ENCODE data around the gene PKP1.

PKP1 gene

DNA sequence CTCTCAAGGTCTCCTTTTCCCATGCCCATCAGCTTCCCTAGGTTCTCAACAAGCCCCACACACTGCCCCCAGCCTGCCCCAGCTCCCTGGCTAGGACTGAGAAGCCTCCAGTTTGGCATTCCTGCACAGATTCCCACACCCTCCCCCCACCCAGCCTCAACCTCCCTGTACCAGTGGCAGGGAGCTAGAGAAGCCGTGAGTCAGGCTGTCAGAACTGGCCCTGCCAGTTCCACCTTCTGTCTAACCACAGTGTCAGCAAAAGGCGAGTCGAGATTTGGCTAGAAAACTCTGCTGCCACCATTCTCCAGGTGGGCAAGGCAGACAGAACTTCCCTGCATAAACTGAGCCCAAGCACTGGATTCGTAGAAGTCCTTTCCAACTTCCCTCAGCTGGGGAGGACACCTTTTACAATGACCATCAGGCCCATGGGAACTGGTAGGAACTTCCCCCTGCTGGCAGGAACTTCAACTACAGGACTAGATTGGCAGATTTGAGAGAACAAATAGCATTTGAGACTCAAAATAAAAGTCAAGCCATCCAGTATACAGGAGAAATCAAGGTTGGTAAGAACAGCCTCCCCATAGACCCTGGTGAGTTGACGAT, 63.1 kb downstream of the PKP1 start:
- TF ChIP-seq, protein P1, sequence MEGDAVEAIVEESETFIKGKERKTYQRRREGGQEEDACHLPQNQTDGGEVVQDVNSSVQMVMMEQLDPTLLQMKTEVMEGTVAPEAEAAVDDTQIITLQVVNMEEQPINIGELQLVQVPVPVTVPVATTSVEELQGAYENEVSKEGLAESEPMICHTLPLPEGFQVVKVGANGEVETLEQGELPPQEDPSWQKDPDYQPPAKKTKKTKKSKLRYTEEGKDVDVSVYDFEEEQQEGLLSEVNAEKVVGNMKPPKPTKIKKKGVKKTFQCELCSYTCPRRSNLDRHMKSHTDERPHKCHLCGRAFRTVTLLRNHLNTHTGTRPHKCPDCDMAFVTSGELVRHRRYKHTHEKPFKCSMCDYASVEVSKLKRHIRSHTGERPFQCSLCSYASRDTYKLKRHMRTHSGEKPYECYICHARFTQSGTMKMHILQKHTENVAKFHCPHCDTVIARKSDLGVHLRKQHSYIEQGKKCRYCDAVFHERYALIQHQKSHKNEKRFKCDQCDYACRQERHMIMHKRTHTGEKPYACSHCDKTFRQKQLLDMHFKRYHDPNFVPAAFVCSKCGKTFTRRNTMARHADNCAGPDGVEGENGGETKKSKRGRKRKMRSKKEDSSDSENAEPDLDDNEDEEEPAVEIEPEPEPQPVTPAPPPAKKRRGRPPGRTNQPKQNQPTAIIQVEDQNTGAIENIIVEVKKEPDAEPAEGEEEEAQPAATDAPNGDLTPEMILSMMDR (IDR thresholded peaks at IDR 0.05; ENCODE audit: insufficient read depth, low read depth, low read length, missing control alignments): peak; percentile 83
- peak; percentile 85 for DNase-seq (ENCODE audit: low read depth)
- no peak overlapping the region for H3K4me3 ChIP-seq (ENCODE audit: low read length)

DNA sequence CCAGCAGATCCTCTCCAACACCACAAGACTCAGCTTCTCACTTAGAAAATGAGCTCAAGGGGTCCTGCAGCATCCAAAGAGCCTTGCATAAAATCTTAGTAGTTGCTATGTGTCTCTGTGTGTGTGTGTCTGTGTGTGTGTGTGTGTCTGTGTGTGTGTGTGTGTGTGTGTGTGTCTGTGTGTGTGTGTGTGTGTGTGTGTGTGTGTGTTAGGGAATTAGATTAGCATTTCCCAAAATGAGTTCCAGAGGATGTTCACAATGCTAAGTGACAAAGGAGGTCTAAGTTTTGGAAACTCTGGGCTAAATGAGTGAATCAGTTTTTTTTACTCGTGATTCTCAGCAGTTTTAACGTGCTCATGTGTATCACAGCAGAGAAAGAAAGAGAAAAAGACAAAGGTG, 63.7 kb downstream of the PKP1 start:
- H3K4me3 ChIP-seq (ENCODE audit: low read length): no peak overlapping the region
- TF ChIP-seq, protein P1 (IDR thresholded peaks at IDR 0.05; ENCODE audit: insufficient read depth, low read depth, low read length, missing control alignments): no peak
- DNase-seq (ENCODE audit: low read depth): no peak

DNA sequence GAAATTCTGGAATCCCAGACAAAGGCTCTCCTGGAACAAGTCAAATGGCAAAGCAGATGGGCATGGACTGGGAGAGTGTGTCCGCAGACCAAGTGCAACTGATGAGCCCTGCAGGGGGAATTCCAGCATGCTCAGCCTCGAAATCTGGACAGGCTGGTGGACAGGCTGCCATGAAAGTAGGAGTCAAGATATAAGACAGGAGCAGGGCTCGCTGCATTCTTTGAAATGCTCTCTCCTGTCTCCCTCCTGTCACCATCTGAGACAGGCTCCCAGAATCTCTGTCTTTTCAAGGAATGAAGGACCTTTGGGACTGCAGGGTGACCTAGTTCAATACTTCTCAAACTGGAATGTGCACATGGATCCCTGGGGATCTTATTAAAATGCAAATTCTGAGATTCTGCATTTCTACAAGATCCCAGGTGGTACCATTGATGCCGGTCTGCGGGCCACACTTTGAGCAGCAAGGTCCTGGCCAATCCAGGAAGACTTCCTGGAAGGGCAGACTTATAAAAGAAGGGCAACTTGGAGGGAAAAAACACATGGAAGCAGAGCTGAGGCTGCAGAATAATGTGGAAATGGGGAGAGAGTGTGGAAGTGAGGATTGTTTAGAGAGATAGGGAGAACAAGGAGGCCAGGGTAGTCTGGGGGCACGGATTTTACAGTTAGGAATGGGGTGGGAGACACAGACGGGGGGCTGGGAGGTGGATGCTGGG, 64.3 kb downstream of the PKP1 start:
- TF ChIP-seq, protein P1 (IDR thresholded peaks at IDR 0.05; ENCODE audit: insufficient read depth, low read depth, low read length, missing control alignments): no peak
- DNase-seq (ENCODE audit: low read depth): no peak
- no peak overlapping the region for H3K4me3 ChIP-seq (ENCODE audit: low read length)

DNA sequence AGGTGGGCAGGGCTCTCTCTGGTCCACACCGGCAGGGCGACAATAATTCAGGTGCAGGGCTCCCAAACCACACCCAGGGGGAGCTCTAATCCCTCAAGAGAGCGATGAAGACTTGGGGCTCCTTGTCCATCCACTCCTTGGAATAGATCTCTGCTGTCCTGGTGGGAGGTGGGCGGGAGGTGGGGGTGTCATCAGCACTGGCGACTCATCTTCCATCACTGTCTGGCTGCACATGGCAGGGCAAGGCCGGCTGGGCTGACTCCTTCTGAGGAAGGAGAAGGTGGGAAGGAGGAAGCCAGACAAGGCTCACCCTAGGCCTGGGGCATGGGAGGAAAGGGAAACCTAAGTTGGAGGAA, 64.9 kb downstream of the PKP1 start:
- DNase-seq (ENCODE audit: low read depth): peak; percentile 78
- TF ChIP-seq, protein P1 (IDR thresholded peaks at IDR 0.05; ENCODE audit: insufficient read depth, low read depth, low read length, missing control alignments): peak; percentile 82
- no peak overlapping the region for H3K4me3 ChIP-seq (ENCODE audit: low read length)

DNA sequence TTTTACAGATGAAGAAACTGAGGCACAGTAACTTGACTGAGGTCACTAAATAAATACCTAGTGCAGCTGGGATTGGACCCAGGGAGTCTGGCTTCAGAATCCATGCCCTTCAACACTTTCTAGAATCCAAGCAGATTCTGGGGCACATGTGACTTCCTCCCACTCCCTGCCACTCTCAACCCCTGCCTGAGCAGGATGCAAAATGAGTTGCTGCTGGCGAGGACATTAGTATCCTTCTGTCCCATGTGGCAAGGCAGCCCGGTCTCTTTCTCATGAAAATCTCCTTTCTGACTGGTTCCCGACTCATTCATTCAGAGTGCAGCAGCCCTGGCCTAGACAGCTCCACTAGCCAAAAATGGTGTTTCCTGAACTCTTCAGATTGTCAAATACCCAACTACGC, 65.8 kb downstream of the PKP1 start:
- TF ChIP-seq, protein P1 (IDR thresholded peaks at IDR 0.05; ENCODE audit: insufficient read depth, low read depth, low read length, missing control alignments): no peak
- H3K4me3 ChIP-seq (ENCODE audit: low read length): no peak overlapping the region

DNA sequence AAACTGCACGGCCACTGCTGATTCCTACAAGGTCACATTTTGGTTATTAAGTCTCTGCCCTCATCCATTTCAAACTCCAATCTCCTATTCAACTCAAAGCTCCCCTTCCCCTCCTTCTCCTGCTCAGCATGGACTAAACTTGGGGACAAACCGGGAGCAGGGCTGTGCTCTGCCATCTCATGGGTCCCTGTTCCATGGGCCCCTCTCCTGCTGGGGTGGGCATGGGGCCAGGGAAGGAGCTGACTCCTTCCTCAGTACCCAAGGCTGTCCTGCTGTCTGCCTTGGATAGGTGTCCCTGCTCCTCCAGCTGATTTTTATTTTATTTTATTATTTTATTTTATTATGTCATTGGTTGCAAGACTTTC, 67.0 kb downstream of the PKP1 start:
- no peak overlapping the region for H3K4me3 ChIP-seq (ENCODE audit: low read length)
- DNase-seq (ENCODE audit: low read depth): no peak
- TF ChIP-seq, protein P1 (IDR thresholded peaks at IDR 0.05; ENCODE audit: insufficient read depth, low read depth, low read length, missing control alignments): no peak

More for the DNA sequence above, 65.8 kb downstream of the PKP1 start:
- no peak for DNase-seq (ENCODE audit: low read depth)

DNA sequence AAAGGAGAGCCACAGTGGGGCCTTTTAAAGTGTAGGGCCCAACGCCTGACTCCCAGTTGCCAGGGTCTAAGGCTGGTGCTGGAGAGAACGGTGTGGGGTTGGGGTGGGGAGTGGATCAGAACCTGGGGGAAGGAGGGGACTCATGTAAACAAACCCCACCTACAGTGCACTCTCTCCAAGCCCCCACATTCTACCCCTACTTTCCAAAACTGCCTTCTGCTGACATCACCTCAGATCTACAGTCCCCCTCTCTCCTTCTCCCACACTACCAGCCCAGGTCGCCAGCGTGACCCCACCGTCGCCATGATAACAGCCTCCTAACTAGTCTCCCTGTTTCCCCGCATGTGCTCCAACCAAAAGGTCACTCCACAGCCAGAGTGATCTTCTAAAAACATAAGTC, 67.6 kb downstream of the PKP1 start:
- DNase-seq (ENCODE audit: low read depth): no peak
- TF ChIP-seq, protein P1 (IDR thresholded peaks at IDR 0.05; ENCODE audit: insufficient read depth, low read depth, low read length, missing control alignments): no peak
- H3K4me3 ChIP-seq (ENCODE audit: low read length): no peak overlapping the region

All from epithelial cell of esophagus (primary cell).